Pancreas (tissue), 10 donors: Measurements from ENCODE around the gene ITLN1. TPM values are rescaled to one million over a fixed set of nuclear protein-coding genes. Genes with fewer than 3 reads are reported as not detected.

Experiments used
- ATAC-seq, 4 donors: fragments of 200-7000 bp; cut with Tn5 transposase; one replicate each; pipeline versions ENCODE4 v1.8.0 to v1.9.1; 2020; ENCODE audit warnings: mild to moderate bottlenecking in 4 of 4, moderate library complexity in 4 of 4
- DNase-seq, 6 donors: peaks; one replicate each; pipeline ENCODE4 v3.0.0-alpha.2; 2020
- FAIRE-seq: peaks from 2 replicates; lab custom pipeline; 2012; peaks lifted over from hg19 to GRCh38; lab: Jason Lieb, UNC
- H3K27ac ChIP-seq, 4 donors: fragments of 200-600 bp; sonication (generic); 1 replicate in 3 of 4; 2 replicates in 1 of 4; pipeline versions ENCODE4 v1.5.0 to v1.8.0; 2020
- H3K27me3 ChIP-seq, 4 donors: fragments of 200-600 bp; one replicate each; pipeline ENCODE4 v1.8.0; 2021
- H3K36me3 ChIP-seq, 3 donors: fragments of 200-600 bp; sonication (generic) in 1 of 3; one replicate each; pipeline versions ENCODE4 v1.5.0 to v1.8.0; 2020 to 2021
- H3K4me1 ChIP-seq, 3 donors: fragments of 200-600 bp; one replicate each; pipeline ENCODE4 v1.8.0; 2021
- H3K4me3 ChIP-seq, 4 donors: fragments of 200-600 bp; sonication (generic) in 2 of 4; one replicate each; pipeline versions ENCODE4 v1.5.0 to v1.8.0; 2020 to 2021
- H3K9me3 ChIP-seq, 4 donors: fragments of 200-600 bp; one replicate each; pipeline ENCODE4 v1.8.0; 2021
- WGBS, 2 donors: extraction: QIAGEN DNeasy Blood & Tissue Kit; methylation state at CpG; one replicate each; pipeline ENCODE4 v1.1.7; 2013; 5-methylcytosine and 5-hydroxymethylcytosine counted together
- intact Hi-C, 3 donors: fragments of 100-400 bp; cut with DNase I; formaldehyde crosslinking; loops; one replicate each; pipeline versions ENCODE4 v1.11.1 to v1.14.2; 2022
- polyA plus RNA-seq, 2 donors: library from polyadenylated mRNA; stranded (reverse); fragments of 200-250 nt; gene quantifications; one replicate each; pipeline ENCODE4 v1.2.3, GENCODE V29; 2013
- total RNA-seq, 6 donors: library from RNA; stranded (reverse); fragmentation: NEBNext Ultra II Directional in 4 of 6; extraction: Animal tissue kit (Norgen Biotek cat#: 25700) in 4 of 6; gene quantifications; one replicate each; pipeline versions ENCODE4 v1.2.1 to v1.2.4, GENCODE V29; 2021 to 2023
- TF ChIP-seq, protein P1 (sequence below), 4 donors: fragments of 200-600 bp; sonication (generic) in 3 of 4; IDR thresholded peaks; one replicate each; pipeline versions ENCODE4 v1.5.0 to v1.8.0; 2021; ENCODE audit warnings: antibody characterized with exemption in 4 of 4
- donor health status: healthy with polysubstance abuse.
- donor health status: DM: no; HTN: no; CAD: no; lungs with moderate emphysema.
- donor health status: DM: no; HTN: no; CAD: no.
- donor health status: control.
- donor health status: control.
- donor health status: Bipolar disorder and iron deficiency.
- donor health status: DM: yes; HTN: yes; CAD: no.
- donor health status: DM: no; HTN: no; CAD: no.
- donor health status: DM: no; HTN: no; CAD: no.
- donor health status: DM: yes; HTN: yes; CAD: no.

ITLN1 gene
- total and polyA plus RNA-seq, 8 donors = 0.12 to 15.1 (median 0.27) TPM; not detected in 2

- ATAC-seq (no peak), DNase-seq (no peak), FAIRE-seq (no peak)
- WGBS, 2 donors = 76 to 78% methylated on average over 5 of the region's 5 CpGs
- no peak overlapping the region for H3K27ac ChIP-seq
- TF ChIP-seq, protein P1, sequence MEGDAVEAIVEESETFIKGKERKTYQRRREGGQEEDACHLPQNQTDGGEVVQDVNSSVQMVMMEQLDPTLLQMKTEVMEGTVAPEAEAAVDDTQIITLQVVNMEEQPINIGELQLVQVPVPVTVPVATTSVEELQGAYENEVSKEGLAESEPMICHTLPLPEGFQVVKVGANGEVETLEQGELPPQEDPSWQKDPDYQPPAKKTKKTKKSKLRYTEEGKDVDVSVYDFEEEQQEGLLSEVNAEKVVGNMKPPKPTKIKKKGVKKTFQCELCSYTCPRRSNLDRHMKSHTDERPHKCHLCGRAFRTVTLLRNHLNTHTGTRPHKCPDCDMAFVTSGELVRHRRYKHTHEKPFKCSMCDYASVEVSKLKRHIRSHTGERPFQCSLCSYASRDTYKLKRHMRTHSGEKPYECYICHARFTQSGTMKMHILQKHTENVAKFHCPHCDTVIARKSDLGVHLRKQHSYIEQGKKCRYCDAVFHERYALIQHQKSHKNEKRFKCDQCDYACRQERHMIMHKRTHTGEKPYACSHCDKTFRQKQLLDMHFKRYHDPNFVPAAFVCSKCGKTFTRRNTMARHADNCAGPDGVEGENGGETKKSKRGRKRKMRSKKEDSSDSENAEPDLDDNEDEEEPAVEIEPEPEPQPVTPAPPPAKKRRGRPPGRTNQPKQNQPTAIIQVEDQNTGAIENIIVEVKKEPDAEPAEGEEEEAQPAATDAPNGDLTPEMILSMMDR (IDR thresholded peaks at IDR 0.05) = no peak
- H3K4me3 ChIP-seq = no peak overlapping the region
- H3K4me1 ChIP-seq = no peaks in the 10 kb centered on the region
- intact Hi-C loops = no loop called here
- H3K27me3 ChIP-seq = no peaks in the 10 kb centered on the region
- H3K9me3 ChIP-seq = no peaks in the 10 kb centered on the region
- no peaks in the 10 kb centered on the region for H3K36me3 ChIP-seq
Observed at GRCh38 chr1:160850541-160850940, 34.4 kb downstream of the ITLN1 start.

DNA sequence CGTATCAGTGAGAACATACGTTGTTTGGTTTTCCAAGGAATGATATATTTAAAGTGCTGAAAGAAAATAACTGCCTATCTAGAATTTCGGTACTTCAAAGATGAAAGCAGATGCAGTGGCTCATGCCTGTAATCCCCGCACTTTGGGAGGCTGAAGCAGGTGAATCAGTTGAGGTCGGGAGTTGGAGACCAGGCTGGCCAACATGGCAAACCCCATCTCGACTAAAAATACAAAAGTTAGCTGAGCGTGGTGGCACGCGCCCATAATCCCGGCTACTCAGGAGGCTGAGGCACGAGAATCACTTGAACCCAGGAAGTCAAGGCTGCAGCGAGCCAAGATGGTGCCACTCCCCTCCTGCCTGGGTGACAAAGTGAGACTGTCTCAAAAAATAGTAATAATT is 38.7 kb downstream of the ITLN1 start:
- H3K4me1 ChIP-seq = no peaks in the 10 kb centered on the region
- FAIRE-seq (no peak), ATAC-seq (no peak), DNase-seq (no peak)
- H3K4me3 ChIP-seq = no peak overlapping the region
- H3K36me3 ChIP-seq = no peaks in the 10 kb centered on the region
- WGBS, 2 donors = 90 to 94% methylated on average over 12 of the region's 12 CpGs
- H3K27ac ChIP-seq = no peak overlapping the region
- no peaks in the 10 kb centered on the region for H3K9me3 ChIP-seq
- TF ChIP-seq, protein P1 (IDR thresholded peaks at IDR 0.05) = no peak
- no peaks in the 10 kb centered on the region for H3K27me3 ChIP-seq
- intact Hi-C loops = no loop called here

DNA sequence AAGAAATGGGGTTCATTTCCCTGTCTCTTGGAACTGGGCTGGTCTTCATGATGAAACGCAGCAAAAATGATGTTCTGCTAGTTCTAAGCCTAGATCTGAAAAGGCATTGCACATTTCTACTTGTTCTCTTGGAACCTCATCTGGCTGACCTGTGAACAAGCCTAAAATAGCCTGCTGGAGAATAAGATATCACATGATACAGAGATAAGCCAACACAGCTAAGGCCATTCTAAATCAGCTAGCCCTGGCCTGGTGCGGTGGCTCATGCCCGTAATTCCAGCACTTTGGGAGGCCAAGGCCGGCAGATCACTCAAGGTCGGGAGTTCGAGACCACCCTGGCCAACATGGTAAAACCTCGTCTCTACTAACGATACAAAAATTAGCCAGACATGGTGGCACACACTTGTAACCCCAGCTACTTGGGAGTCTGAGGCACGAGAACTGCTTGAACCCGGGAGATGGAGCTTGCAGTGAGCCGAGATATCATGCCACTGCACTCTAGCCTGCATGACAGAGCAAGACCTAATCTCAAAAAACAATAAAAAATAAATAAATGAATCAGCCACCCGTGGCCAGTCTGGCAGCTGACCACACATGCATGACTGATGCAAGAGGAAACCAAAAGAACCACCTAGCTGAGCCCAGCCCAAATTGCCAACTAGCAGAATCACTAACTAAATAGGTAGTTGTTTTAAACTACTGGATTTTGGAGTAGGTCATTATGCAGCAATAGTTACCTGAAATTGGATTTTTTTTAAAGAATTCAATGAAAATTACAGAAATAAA is 40.3 kb downstream of the ITLN1 start:
- H3K4me3 ChIP-seq = no peak overlapping the region
- DNase-seq (no peak), FAIRE-seq (no peak), ATAC-seq (no peak)
- H3K36me3 ChIP-seq = no peaks in the 10 kb centered on the region
- intact Hi-C loops = no loop called here
- H3K27me3 ChIP-seq = no peaks in the 10 kb centered on the region
- H3K4me1 ChIP-seq = no peaks in the 10 kb centered on the region
- 81 to 85% methylated on average over 12 of the region's 12 CpGs for WGBS, 2 donors
- H3K27ac ChIP-seq = no peak overlapping the region
- TF ChIP-seq, protein P1 (IDR thresholded peaks at IDR 0.05) = no peak
- no peaks in the 10 kb centered on the region for H3K9me3 ChIP-seq

GRCh38 chr1:160841079-160841478 is 43.9 kb downstream of the ITLN1 start:
- DNase-seq (no peak), FAIRE-seq (no peak), ATAC-seq (no peak)
- TF ChIP-seq, protein P1 (IDR thresholded peaks at IDR 0.05) = no peak
- Histone ChIP-seq H3K9me3 (no peaks in the 10 kb centered on the region), H3K27me3 (no peaks in the 10 kb centered on the region), H3K36me3 (no peaks in the 10 kb centered on the region), H3K27ac (no peak overlapping the region), H3K4me3 (no peak overlapping the region), H3K4me1 (no peaks in the 10 kb centered on the region)
- intact Hi-C loops = no loop called here
- 87 to 91% methylated on average over 4 of the region's 4 CpGs for WGBS, 2 donors

GRCh38 chr1:160839746-160840145 is 45.2 kb downstream of the ITLN1 start:
- DNase-seq (no peak), ATAC-seq (no peak), FAIRE-seq (no peak)
- Histone ChIP-seq H3K27ac (no peak overlapping the region), H3K27me3 (no peaks in the 10 kb centered on the region), H3K4me1 (no peaks in the 10 kb centered on the region), H3K36me3 (no peaks in the 10 kb centered on the region), H3K4me3 (no peak overlapping the region), H3K9me3 (no peaks in the 10 kb centered on the region)
- 82 to 88% methylated on average over 2 of the region's 2 CpGs for WGBS, 2 donors
- intact Hi-C loops = loop anchor here in 2 of 3 donors (5.0 to 10.0 kb wide), 3 partner anchors 108 to 295 kb away; partner anchors contain the start of genes DEDD (in 1 of the 2) and ITLN2 (in 1 of the 2)
- TF ChIP-seq, protein P1 (IDR thresholded peaks at IDR 0.05) = no peak
